ENCODE measurements around the gene DIS3L2.

DIS3L2 gene

DNA sequence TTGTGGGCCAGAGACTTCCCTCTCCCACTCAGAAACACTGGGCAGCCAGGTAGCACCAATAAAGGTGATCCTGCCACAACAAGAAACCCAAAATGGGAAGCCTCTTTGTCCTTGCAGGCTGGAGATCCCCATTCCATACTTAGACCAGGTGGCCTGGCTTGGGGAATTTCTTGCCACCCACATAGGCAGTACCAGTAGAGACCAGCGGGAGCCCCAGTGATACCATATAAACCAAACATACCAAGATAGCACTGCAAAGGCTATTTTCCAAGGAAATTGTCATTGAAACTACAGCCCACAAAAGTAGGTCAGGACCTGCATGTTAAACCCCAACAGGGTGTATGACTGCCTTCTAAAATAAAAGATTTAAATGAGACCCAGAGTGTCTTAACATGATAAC is 171.6 kb downstream of the DIS3L2 start:
- Mint-ChIP-seq H3K9me3 (no peaks in the 10 kb centered on the region), H3K4me3 (no peak overlapping the region), H3K27me3 (no peaks in the 10 kb centered on the region), H3K27ac (no peak overlapping the region), H3K36me3 (peaks cover 10 to 38% of the 10 kb centered on the region in 2 donors), H3K4me1 (peaks cover 0 to 16% of the 10 kb centered on the region in 2 donors)
- ATAC-seq (replicated peaks) (peak in 1 of 2 donors; percentile 36), DNase-seq (no peak)

DNA sequence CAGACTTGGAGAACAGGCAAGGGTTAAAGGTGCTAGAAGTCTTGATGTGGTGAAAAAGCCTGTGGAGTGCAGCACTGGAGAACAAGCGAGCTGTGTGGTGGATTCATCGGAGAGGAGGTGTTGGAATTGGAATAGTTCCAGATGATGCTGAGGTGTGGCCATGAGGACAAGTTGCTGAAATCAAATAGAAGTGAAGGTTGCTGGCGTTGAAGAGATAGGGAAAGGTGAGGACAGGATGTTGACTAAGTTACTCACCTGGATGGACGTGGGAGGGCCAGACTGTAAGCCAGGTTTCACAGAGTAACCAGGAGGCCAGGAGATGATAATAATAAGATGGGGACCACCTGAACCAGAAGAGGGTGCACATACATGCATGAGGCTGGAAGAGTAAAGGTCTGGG is 173.4 kb downstream of the DIS3L2 start:
- peaks cover 10 to 38% of the 10 kb centered on the region in 2 donors for H3K36me3 Mint-ChIP-seq
- no peak overlapping the region for H3K27ac Mint-ChIP-seq
- H3K27me3 Mint-ChIP-seq = no peaks in the 10 kb centered on the region
- H3K4me1 Mint-ChIP-seq = peaks cover 14 to 27% of the 10 kb centered on the region in 2 donors
- H3K9me3 Mint-ChIP-seq = no peaks in the 10 kb centered on the region
- no peak overlapping the region for H3K4me3 Mint-ChIP-seq
- ATAC-seq (replicated peaks) (no peak), DNase-seq (no peak)

GRCh38 chr2:232137356-232138147 is 176.0 kb downstream of the DIS3L2 start:
- Mint-ChIP-seq H3K4me1 (peaks cover 14 to 28% of the 10 kb centered on the region in 2 donors), H3K36me3 (peaks cover 6 to 24% of the 10 kb centered on the region in 2 donors), H3K9me3 (no peaks in the 10 kb centered on the region), H3K27ac (no peak overlapping the region), H3K4me3 (no peak overlapping the region), H3K27me3 (no peaks in the 10 kb centered on the region)
- DNase-seq = no peak
- ATAC-seq (replicated peaks) = no peak

- DNase-seq = no peak
- Mint-ChIP-seq H3K36me3 (peaks cover 0 to 16% of the 10 kb centered on the region in 2 donors), H3K27ac (no peak overlapping the region), H3K27me3 (no peaks in the 10 kb centered on the region), H3K4me1 (peaks cover 14 to 26% of the 10 kb centered on the region in 2 donors), H3K9me3 (no peaks in the 10 kb centered on the region), H3K4me3 (no peak overlapping the region)
- ATAC-seq (replicated peaks) = no peak
Observed at GRCh38 chr2:232138441-232138840, 176.9 kb downstream of the DIS3L2 start.

DNA sequence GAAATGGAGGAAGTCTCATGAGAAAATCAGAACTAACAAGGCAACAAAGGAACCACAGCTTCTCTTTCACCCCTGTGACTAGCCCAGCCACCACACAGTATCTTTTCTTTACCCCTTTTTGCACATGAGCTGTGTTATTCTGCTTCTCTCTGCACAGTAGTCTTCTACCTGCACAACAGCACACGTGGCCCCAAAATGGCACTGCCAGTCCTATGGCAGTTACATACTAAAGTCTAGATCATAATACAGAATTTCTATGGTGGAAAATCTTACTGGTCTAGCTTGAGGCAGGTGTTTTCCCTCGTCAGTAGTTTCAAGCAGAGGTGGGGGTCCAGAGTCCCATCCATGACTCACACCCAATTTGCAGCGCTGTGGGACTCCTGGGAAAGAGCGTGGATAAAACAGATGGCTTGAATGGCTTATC is 177.7 kb downstream of the DIS3L2 start:
- Mint-ChIP-seq H3K36me3 (peaks cover 0 to 13% of the 10 kb centered on the region in 2 donors), H3K27me3 (no peaks in the 10 kb centered on the region), H3K27ac (peak overlapping the region; percentile 48), H3K4me3 (no peak overlapping the region), H3K4me1 (peaks cover 14 to 26% of the 10 kb centered on the region in 2 donors), H3K9me3 (no peaks in the 10 kb centered on the region)
- ATAC-seq (replicated peaks) = peak; percentile 38 to 56
- DNase-seq = no peak

DNA sequence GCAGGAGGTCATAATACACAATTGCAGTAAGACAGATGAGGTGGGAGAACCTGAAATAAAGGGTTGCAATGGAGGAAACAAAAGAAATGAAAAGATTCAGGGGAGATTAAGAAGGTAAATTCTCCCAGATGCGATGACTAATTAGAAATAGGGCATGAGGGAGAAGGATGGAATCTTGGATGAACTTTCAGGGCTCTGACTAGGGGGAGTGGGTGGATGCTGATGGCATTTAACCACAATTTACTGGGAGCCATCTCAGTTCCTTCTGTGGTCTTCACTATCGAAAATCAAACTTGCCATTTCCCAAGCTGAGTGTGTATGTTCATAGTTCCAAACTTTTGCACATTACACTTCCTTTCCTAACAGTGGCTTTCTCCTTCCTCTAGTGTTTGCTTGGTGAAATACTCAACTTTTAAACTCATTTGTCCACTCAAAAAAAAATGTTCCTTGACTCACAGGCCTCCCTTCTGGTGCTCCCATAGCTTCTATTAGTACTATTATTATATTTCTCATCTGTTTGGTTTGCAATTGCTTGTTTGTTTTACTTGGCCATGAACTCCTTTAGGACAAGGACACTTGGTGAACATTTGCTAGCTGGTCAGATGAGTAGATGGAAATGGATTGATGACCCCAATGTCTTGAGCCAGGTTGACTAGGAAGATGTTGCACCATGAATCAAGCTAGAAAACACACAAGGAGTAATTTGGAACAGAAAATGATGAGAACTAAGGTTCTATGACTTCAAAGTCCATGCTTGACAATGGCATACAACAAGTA is 178.5 kb downstream of the DIS3L2 start:
- H3K4me1 Mint-ChIP-seq = peaks cover 14 to 22% of the 10 kb centered on the region in 2 donors
- H3K9me3 Mint-ChIP-seq = no peaks in the 10 kb centered on the region
- no peaks in the 10 kb centered on the region for H3K27me3 Mint-ChIP-seq
- peaks cover 0 to 11% of the 10 kb centered on the region in 2 donors for H3K36me3 Mint-ChIP-seq
- no peak overlapping the region for H3K4me3 Mint-ChIP-seq
- DNase-seq (no peak), ATAC-seq (replicated peaks) (no peak)
- H3K27ac Mint-ChIP-seq = no peak overlapping the region

GRCh38 chr2:232141591-232141990 is 180.1 kb downstream of the DIS3L2 start:
- Mint-ChIP-seq H3K9me3 (no peaks in the 10 kb centered on the region), H3K4me3 (no peak overlapping the region), H3K36me3 (peaks cover 5 to 16% of the 10 kb centered on the region in 2 donors), H3K27ac (no peak overlapping the region), H3K4me1 (peaks cover 14 to 15% of the 10 kb centered on the region in 2 donors), H3K27me3 (no peaks in the 10 kb centered on the region)
- ATAC-seq (replicated peaks) (no peak), DNase-seq (no peak)

DNA sequence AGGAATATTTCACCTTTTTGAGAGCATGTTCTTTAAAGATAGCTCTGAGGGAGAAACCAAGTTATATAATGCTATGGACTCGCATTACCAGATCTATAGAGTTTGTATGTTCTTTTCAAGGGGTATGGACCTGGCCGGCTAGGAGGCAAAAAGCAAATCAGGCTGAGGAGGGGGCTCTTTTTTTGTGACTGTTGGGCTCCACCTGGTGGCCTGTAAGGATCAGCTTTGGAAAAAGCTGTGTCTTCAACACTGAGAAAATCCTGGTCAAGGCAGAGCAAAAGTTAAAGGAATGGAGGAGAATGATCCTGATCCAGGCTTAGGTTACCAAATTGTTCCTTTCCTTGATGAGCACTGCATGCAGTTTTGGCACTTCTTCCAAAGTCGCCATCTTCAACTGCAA is 180.5 kb downstream of the DIS3L2 start:
- Mint-ChIP-seq H3K9me3 (no peaks in the 10 kb centered on the region), H3K27ac (no peak overlapping the region), H3K27me3 (no peaks in the 10 kb centered on the region), H3K36me3 (peaks cover 5 to 16% of the 10 kb centered on the region in 2 donors), H3K4me3 (no peak overlapping the region), H3K4me1 (peaks cover 14 to 15% of the 10 kb centered on the region in 2 donors)
- ATAC-seq (replicated peaks) = peak in 1 of 2 donors; percentile 45
- no peak for DNase-seq

- Mint-ChIP-seq H3K27me3 (no peaks in the 10 kb centered on the region), H3K27ac (no peak overlapping the region), H3K4me3 (no peak overlapping the region), H3K9me3 (no peaks in the 10 kb centered on the region), H3K36me3 (peaks cover 7 to 16% of the 10 kb centered on the region in 2 donors), H3K4me1 (peaks cover 14 to 15% of the 10 kb centered on the region in 2 donors)
- ATAC-seq (replicated peaks) = no peak
- DNase-seq = no peak
Observed at GRCh38 chr2:232142502-232142901, 181.0 kb downstream of the DIS3L2 start.

DNA sequence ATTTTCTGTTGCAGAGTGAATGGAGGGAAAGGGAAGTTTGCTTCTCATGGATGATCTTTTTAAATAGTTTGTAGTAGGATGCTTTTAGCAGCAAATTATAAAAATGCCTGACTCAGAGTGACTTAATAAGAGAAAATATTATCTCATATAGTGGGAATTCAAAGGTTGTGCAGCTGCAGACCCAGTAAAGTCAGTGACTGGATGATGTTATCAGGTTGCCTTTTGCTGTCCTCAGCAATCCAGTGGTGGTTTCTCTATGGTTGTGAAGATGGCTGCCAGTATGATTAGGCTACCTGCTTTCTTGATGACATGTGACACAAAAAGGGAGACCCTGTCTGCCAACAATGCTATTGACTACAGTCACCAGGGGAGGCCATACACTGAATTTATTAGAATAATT is 184.8 kb downstream of the DIS3L2 start:
- Mint-ChIP-seq H3K9me3 (no peaks in the 10 kb centered on the region), H3K36me3 (peaks cover 7 to 16% of the 10 kb centered on the region in 2 donors), H3K4me1 (peaks cover 0 to 2% of the 10 kb centered on the region in 2 donors), H3K27me3 (no peaks in the 10 kb centered on the region), H3K27ac (no peak overlapping the region), H3K4me3 (no peak overlapping the region)
- no peak for ATAC-seq (replicated peaks)
- DNase-seq = no peak

- no peak overlapping the region for H3K4me3 Mint-ChIP-seq
- peaks cover 7 to 16% of the 10 kb centered on the region in 2 donors for H3K36me3 Mint-ChIP-seq
- no peak overlapping the region for H3K27ac Mint-ChIP-seq
- no peaks in the 10 kb centered on the region for H3K9me3 Mint-ChIP-seq
- no peaks in the 10 kb centered on the region for H3K27me3 Mint-ChIP-seq
- ATAC-seq (replicated peaks) (no peak), DNase-seq (no peak)
- no peaks in the 10 kb centered on the region for H3K4me1 Mint-ChIP-seq
Observed at GRCh38 chr2:232147440-232148077, 186.0 kb downstream of the DIS3L2 start.

GRCh38 chr2:232162187-232162586 is 200.7 kb downstream of the DIS3L2 start:
- no peak for DNase-seq
- no peaks in the 10 kb centered on the region for H3K4me1 Mint-ChIP-seq
- no peak overlapping the region for H3K27ac Mint-ChIP-seq
- no peak for ATAC-seq (replicated peaks)
- no peaks in the 10 kb centered on the region for H3K9me3 Mint-ChIP-seq
- H3K27me3 Mint-ChIP-seq = no peaks in the 10 kb centered on the region
- no peak overlapping the region for H3K4me3 Mint-ChIP-seq
- peaks cover 31 to 45% of the 10 kb centered on the region in 2 donors for H3K36me3 Mint-ChIP-seq

DNA sequence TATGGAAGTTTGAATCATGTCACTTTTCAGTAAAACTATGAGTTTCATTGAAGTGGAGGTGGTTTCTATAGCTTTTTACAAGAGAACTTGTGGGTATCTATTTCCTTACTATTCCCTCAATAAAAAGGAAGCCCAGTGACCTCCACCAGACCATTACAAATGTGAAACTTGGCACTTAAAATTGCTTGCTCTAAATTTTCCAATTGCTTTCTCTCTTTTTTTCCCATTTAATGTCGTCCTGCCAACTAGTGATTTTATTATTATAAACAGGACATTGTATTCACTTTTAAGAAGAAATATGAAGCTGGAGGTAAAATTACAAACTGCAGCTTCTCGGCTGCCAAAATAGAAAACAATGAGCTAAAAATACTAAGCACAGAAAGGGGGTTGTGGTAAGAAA is 208.9 kb downstream of the DIS3L2 start:
- Mint-ChIP-seq H3K36me3 (peaks cover 18 to 43% of the 10 kb centered on the region in 2 donors), H3K4me3 (no peak overlapping the region), H3K4me1 (no peaks in the 10 kb centered on the region), H3K27me3 (no peaks in the 10 kb centered on the region), H3K9me3 (peaks cover 0 to 1% of the 10 kb centered on the region in 2 donors), H3K27ac (no peak overlapping the region)
- DNase-seq = no peak
- no peak for ATAC-seq (replicated peaks)

DNA sequence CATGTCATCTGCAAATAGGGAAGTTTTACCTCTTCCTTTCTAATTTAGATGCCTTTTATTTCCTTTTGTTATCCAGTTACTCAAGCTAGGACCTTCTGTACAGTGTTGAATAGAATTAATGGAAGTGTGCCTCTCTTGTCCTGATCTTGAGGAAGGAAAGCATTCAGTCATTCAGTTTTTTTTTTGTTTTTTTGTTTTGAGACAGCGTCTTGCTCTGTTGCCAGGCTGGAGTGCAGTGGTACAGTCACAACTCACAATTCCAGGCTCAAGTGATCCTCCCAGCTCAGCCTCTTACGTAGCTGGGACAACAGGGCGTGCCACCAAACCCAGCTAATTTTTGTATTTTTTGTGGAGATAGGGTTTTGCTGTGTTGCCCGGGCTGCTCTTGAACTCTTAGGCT is 213.1 kb downstream of the DIS3L2 start:
- H3K4me3 Mint-ChIP-seq = no peak overlapping the region
- H3K36me3 Mint-ChIP-seq = peaks cover 19 to 41% of the 10 kb centered on the region in 2 donors
- DNase-seq = no peak
- H3K27me3 Mint-ChIP-seq = no peaks in the 10 kb centered on the region
- H3K27ac Mint-ChIP-seq = no peak overlapping the region
- H3K9me3 Mint-ChIP-seq = peaks cover 0 to 1% of the 10 kb centered on the region in 2 donors
- no peaks in the 10 kb centered on the region for H3K4me1 Mint-ChIP-seq
- no peak for ATAC-seq (replicated peaks)
